Measurements from ENCODE around the gene DBP. TPM values are rescaled to one million over a fixed set of nuclear protein-coding genes. Genes with fewer than 3 reads are reported as not detected.
A peak's percentile ranks its signal among the peaks of the same experiment; 100 is the strongest.
"Not testable (repeated sequence)": the region's sequence is repeated elsewhere in the genome, so short reads cannot be mapped to it uniquely, and the experiment has no call there.

DBP gene
- total RNA-seq, 2 donors from 2014 or later, result 6.9 to 14.6 TPM

DNA sequence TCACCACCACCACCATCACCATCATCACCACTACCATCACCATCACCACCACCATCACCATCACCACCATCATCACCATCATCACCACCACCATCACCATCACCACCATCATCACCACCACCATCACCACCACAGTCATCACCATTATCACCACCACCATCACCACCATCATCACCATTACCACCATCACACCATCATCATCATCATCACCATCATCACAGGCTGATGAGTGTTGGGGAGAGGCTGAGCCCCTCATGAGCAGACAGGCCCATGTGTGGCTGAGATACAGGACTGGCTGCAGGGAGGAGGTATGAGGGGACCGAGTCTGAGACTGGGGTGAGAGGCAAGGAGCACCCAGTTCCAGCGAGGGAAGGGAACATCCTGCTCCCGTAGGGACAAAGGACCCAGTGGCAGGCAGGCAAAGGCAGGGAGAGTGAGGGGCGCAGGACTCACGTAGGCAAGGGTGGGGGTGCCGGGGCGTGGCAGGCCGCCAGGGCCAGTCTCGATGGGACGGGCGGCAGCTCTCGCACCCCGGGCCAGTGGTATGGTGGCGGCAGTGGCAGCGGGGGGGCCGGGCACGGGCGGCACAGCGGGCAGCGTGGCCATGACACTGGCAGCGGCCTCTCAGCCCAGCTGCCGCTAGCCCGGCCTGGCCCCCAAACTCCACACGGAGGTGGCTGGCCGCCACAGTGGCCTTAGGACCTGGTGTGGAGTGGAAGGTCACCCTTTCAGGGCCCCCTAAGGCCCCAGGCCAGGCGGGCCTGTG lies 32.9 kb upstream of the DBP start:
- ATAC-seq (no peak), DNase-seq (no peak)

GRCh38 chr19:48668761-48669160 lies 31.6 kb upstream of the DBP start:
- no peak for ATAC-seq
- intact Hi-C loops (cut with DNase I, micrococcal nuclease), result no loop called here
- no peak for DNase-seq

More for the DNA sequence above, 32.9 kb upstream of the DBP start:
- intact Hi-C loops (cut with DNase I, micrococcal nuclease), result no loop called here

DNA sequence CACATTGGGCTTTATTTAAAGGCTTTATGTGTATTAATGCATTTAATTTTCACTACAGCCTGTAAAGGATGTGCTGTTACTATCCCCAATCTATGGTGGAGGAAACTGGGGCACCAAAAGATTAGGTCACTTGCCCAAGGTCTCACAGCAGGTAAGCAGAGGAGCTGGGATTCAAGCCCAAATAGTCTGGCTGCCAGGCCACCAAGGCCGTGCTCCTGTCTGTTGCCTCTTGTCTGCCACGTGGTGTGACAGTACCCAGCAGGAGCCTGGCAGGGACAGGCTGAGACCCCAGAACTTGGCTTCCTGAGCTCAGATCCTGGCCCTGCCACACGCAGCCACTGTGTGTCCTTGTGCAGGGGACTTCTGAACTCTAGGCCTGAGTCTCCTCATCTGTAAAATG lies 31.2 kb upstream of the DBP start:
- no peak for ATAC-seq

DNA sequence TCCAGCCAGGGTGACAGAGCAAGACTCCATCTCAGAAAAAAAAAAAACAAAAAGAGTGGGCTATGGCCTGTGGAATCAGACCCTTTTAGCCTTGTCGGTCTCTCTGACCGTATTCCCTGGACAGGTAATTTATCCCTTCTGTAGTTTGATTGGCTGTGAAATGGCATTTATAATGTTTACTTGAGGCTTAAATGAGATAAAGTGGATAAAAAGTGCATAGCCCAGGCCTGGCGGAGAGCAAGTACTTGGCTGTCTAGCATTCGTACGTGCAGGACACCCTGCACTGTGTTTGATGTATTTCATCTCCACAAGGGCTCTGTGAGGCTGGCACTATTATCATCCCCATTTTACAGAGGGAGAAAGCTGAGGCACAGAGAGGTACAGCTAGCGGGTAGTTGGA lies 28.6 kb upstream of the DBP start:
- peak; percentile 16 for ATAC-seq
- intact Hi-C loops (cut with DNase I, micrococcal nuclease), result no loop called here
- DNase-seq, result no peak

More for the DNA sequence above, 31.2 kb upstream of the DBP start:
- DNase-seq, result no peak
- intact Hi-C loops (cut with DNase I, micrococcal nuclease), result no loop called here

GRCh38 chr19:48664476-48664875 lies 27.3 kb upstream of the DBP start:
- ATAC-seq, result no peak
- no peak for DNase-seq
- intact Hi-C loops (cut with DNase I, micrococcal nuclease), result no loop called here

- DNase-seq (no peak), ATAC-seq (no peak)
- intact Hi-C loops (cut with DNase I, micrococcal nuclease), result no loop called here
Measured at GRCh38 chr19:48663667-48664066, 26.5 kb upstream of the DBP start.

DNA sequence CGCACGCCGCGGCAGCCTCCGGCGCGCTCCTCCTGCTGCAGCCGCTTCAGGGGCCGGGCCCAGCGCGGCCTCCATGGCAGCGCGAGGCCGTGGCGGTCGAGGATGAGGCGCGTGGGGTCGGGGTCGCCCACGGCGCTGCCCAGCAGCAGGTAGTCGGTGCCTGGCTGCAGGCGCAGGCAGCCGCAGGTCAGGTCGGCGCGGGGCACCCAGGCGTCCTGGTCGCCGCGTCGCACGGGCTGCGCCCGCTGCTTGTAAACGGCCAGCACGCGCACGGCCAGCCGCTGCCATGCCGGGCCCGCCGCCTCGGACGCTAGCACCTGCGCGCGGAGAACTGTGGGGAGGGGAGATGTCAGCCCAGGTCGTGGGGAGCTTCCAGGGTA lies 24.5 kb upstream of the DBP start:
- DNase-seq (no peak), ATAC-seq (no peak)
- intact Hi-C loops (cut with DNase I, micrococcal nuclease), result no loop called here

DNA sequence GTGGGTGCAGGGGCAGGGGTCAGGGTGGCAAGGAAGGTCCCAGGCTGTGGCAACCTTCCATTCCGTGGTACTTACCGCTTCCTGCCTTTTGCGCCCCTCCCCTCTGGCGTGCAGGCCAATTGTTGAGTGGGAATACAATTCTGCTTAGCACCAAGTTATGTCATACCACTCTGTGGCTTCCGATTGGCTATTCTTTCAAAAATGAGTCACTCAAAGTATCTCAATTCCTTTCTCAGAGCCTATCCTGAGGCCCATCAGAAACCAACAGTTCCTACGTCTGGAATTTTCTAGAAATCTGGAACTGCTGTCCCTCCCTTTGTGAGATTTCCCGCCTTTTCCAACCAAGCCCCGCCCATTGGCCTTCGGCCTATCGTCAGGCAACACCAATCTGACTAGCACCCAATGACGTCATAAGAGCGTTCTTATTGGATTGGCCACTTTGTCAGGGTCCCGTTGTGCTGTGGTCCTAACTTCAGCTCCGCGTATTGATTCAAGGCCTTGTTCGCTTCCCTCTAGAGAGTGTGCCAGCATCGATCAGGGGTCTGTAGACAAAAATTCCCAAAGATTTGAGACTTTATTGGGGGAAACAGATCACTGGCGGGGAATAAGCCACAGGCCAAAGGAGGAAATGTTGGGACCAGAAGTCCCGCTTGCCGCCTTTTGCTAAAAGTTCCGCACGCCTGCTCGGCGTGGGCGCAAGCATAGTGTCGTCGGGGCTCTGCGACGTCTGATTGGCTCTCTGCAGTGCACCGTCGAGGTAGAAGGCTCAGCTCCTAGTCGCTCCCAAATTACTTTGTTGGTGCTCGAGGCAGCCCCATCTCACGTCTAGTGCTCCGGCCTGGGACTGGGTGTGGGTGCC lies 23.9 kb upstream of the DBP start:
- ATAC-seq (peak; percentile 70), DNase-seq (peak; percentile 84 to 85)
- intact Hi-C loops (cut with DNase I, micrococcal nuclease), result no loop called here

DNA sequence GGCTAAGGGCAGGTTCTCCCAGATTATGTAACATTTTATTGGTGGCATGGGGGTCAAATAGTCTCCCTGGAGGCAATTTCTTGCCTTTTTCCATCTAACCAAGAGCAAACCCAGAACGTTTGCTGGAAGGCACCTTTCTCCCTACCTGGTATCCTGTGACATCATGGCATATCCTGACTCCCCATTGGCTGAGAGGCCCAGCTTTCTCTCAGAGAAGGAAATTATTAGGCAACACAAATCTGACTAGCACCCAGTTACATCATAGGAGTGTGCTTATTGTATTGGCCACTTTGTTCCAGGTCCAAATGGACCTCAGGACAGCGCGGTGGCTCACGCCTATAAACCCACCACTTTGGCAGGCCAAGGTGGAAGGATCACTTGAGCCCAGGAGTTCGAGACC lies 22.6 kb upstream of the DBP start:
- DNase-seq (no peak), ATAC-seq (no peak)
- intact Hi-C loops (cut with DNase I, micrococcal nuclease), result loop anchor here in 1 of 2 donors (10.0 kb wide), 1 partner anchor 185 kb away; no protein-coding TSS in a partner anchor

DNA sequence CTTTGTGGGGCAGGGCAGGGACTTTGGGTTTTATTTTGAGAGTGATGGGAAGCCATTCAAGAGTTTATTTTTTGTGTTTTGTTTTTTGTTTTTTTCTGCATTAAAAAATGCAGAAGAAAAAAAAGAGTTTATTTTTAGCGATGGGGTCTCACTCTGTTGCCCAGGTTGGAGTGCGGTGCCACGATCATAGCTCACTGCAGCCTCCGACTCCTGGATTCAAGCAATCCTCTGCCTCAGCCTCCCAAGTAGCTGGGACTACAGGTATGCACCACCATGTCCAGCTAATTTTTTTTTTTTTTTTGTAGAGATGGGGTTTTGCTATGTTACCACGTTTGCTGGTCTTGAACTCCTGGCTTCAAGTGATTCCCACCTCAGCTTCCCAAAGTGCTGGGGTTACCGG lies 21.3 kb upstream of the DBP start:
- ATAC-seq (no peak), DNase-seq (no peak)
- intact Hi-C loops (cut with DNase I, micrococcal nuclease), result loop anchor here in 1 of 2 donors (10.0 kb wide), 1 partner anchor 186 kb away; no protein-coding TSS in a partner anchor

GRCh38 chr19:48657828-48658227 lies 20.6 kb upstream of the DBP start:
- intact Hi-C loops (cut with DNase I, micrococcal nuclease), result loop anchor here in 1 of 2 donors (10.0 kb wide), 1 partner anchor 187 kb away; no protein-coding TSS in a partner anchor
- not testable (repeated sequence) for DNase-seq
- peak; percentile 78 for ATAC-seq

GRCh38 chr19:48656840-48657474 lies 19.8 kb upstream of the DBP start:
- ATAC-seq (peak; percentile 47), DNase-seq (no peak)
- intact Hi-C loops (cut with DNase I, micrococcal nuclease), result loop anchor here in 1 of 2 donors (10.0 kb wide), 1 partner anchor 188 kb away; no protein-coding TSS in a partner anchor

DNA sequence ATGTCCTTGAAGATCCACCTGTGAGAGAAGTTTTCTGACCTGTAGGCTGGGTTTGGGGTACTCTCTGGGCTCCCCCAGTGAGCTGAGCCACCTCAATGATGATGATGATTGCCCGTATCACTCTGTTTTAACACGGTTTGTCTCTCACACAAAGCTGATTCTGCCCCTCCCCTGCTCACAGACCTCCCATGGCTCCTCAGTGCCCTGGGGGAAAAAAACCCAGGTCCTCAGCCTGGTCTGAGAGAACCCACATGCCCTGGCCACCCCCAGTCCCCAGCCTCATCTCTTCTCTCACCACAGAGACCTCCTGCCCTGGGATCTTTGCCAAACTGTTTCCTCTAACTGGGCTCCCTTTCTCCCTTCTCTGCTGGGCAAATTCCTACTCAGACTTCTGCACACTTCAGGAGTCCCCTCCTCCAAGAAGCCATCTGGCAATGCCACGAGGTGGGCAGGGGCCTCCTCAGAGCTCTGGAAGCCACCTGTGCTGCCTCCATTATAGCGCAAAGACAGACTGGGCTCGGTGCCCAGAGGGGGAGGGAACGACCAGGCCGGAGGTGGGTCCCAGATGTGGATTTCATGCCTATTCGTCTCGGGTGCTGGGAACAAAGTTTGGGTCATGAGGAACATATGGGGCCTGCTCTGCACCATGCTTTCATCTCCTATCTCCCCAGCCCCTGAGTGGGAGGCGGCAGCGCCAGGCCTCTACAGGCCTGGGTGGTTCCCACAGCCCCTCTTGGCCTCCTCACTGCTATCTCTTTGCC lies 17.3 kb upstream of the DBP start:
- intact Hi-C loops (cut with DNase I, micrococcal nuclease), result loop anchor here in 1 of 2 donors (10.0 kb wide), 1 partner anchor 190 kb away; no protein-coding TSS in a partner anchor
- ATAC-seq (no peak), DNase-seq (no peak)

DNA sequence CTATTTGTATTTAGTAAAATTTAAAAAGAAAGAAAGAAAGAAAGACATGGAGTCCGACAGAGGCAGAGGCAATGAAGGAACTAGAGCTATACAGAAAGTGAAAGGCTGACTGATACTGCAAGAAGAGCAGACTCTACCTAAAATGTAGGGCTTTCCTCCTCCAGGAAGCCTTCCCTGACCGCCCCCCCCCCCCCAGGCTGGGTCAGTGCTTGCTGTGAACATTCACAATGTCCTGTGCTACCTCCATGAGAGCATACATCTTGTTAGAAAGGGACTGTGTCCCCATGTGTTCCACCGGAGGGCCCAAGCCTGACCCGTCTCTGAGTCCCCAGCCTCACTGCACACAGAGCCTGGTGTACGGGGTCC lies 14.5 kb upstream of the DBP start:
- ATAC-seq (no peak), DNase-seq (no peak)
- intact Hi-C loops (cut with DNase I, micrococcal nuclease), result loop anchor here in 1 of 2 donors (10.0 kb wide), 1 partner anchor 193 kb away; no protein-coding TSS in a partner anchor

- no peak for DNase-seq
- intact Hi-C loops (cut with DNase I, micrococcal nuclease), result loop anchor here in 1 of 2 donors (10.0 kb wide), 1 partner anchor 194 kb away; no protein-coding TSS in a partner anchor
- no peak for ATAC-seq
Measured at GRCh38 chr19:48650974-48651682, 13.9 kb upstream of the DBP start.

GRCh38 chr19:48648134-48648533 lies 11.0 kb upstream of the DBP start:
- ATAC-seq (no peak), DNase-seq (no peak)
- intact Hi-C loops (cut with DNase I, micrococcal nuclease), result no loop called here

DNA sequence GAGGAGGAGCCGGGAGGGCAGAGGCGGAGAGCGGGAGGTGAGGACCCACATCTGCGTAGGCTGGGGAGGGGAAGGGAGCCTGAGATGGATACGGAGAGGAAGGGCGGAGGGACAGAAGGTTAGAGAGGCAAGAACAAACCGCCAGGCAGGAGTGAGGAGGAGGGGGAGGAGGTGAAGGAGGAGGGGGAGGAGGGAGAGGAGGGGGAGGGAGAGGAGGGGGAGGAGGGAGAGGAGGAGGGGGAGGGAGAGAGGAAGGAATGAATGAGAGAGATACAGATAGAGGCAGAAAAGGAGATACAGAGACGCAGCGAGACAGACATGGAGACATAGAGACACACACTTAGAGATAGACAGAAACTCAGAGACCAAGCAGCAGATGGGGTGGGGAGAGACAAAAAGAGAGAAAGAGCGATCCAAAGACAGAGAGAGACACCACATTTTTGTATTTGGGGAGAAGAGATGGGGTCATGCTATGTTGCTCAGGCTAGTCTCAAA lies 9.6 kb upstream of the DBP start:
- intact Hi-C loops (cut with DNase I, micrococcal nuclease), result no loop called here
- DNase-seq (no peak), ATAC-seq (no peak)
